NCI-H1048 (cell line): ENCODE measurements around the gene ALPK1.
"Not testable (repeated sequence)": the region's sequence is repeated elsewhere in the genome, so short reads cannot be mapped to it uniquely, and the experiment has no call there.

Experiments
- DNase-seq: peaks from one replicate; lab custom pipeline; 2025; lab: John Stamatoyannopoulos, UW

Gene ALPK1

GRCh38 chr4:112451831-112452230 is 154.7 kb downstream of the ALPK1 start:
- DNase-seq, result no peak

GRCh38 chr4:112453321-112453720 is 156.2 kb downstream of the ALPK1 start:
- no peak for DNase-seq

- no peak for DNase-seq
These were observed 175.1 kb downstream of the ALPK1 start for GRCh38 chr4:112472318-112472717.

- no peak for DNase-seq
These were observed 176.8 kb downstream of the ALPK1 start for GRCh38 chr4:112473985-112474384.

GRCh38 chr4:112485930-112486329 is 188.8 kb downstream of the ALPK1 start:
- no peak for DNase-seq

- not testable (repeated sequence) for DNase-seq
These were observed 193.6 kb downstream of the ALPK1 start for GRCh38 chr4:112490808-112491207.
